GM12892 (cell line): ENCODE results near the gene TLR6.

ENCODE experiments used
- POLR2A ChIP-seq: IDR thresholded peaks from 2 replicates; pipeline ENCODE4 v1.6.1; 2011; ENCODE audit warnings: low read depth, low read length, control low read depth
- POLR2AphosphoS5 ChIP-seq: IDR thresholded peaks from 2 replicates; pipeline ENCODE4 v1.6.1; 2011; ENCODE audit warnings: low read depth, low read length, control low read depth
- TAF1 ChIP-seq: IDR thresholded peaks from 2 replicates; pipeline ENCODE4 v1.6.1; 2011; ENCODE audit warnings: low read depth, mild to moderate bottlenecking, control low read depth, low read length, borderline replicate concordance

- TF ChIP-seq POLR2AphosphoS5 (no peak), TAF1 (no peak), POLR2A (no peak)
These were observed 34.7 kb upstream of the TLR6 start for GRCh38 chr4:38891051-38891983.
